ENCODE data around the gene LYZL4. TPM values are rescaled to one million over a fixed set of nuclear protein-coding genes. Genes with fewer than 3 reads are reported as not detected.

Gene LYZL4
- total and polyA plus RNA-seq, 2 of the 13 experiments (the other 11 are each of a cell fraction or from before 2014, with no cell fraction given), result not detected

DNA sequence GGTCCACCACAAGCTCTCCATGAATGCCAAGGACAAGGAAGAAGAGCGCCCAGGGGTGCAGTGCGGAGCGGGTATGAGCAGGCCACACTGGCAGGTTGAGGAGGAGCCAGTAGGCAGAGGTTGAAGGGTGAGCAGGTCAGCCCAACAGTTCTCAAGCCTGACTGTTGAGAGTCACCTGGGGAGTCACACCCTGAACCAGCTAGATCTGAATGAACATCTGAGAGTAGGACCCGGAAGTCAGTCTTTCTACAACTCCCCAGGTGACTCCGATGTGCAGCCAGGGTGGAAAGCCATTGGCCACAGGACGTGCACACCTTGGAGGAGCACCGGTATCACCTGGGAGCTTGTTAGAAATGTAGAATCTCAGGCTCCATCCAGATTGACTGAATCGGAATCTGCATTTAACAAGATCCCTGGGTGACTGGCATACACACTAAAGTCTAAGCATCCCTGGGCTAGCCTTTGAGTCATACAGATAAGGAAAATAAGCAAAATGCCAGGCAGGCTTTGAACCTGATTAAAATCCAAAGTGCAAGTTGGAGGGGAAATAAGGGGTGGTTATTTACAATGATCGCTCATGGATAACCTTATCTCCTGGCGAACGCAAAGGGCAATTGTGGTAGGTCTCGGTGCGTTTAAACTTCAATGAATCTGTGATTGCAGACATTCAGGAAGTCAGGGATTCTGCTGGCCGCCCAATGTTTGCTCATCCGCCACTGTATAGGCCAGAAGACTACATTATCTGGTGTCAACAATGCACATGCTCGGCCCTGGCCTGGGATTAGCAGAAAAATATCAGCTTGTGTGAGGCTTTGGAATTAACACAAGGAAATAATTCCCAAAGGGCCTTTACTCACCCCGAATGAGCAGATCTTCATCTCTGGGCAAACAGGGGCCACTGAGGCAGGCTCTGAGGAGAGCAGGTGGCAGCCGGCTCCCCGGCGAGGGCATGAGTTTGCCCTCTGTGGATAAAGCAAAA, 11.7 kb upstream of the LYZL4 start (continued):
- TF ChIP-seq HDAC2 (CRISPR knock-in tag; IDR thresholded peaks at IDR 0.05) (peak; percentile 95), MYC (CRISPR knock-in tag; IDR thresholded peaks at IDR 0.05; ENCODE audit: borderline replicate concordance) (peak; percentile 64; the same call in 1 of the 2 replicates), RFX1 (IDR thresholded peaks at IDR 0.05) (no peak), ZNF614 (CRISPR knock-in tag; IDR thresholded peaks at IDR 0.05; ENCODE audit: borderline replicate concordance) (peak; percentile 92), SMARCC2 (IDR thresholded peaks at IDR 0.05) (no peak), PHF5A (CRISPR knock-in tag; IDR thresholded peaks at IDR 0.05; ENCODE audit: low read depth, unreplicated experiment) (peak; percentile 87), ZKSCAN1 (IDR thresholded peaks at IDR 0.05; ENCODE audit: low read length) (0 out of 2 replicates have a peak, but pooled peaks have one; percentile 31), TARDBP (CRISPR knock-in tag; IDR thresholded peaks at IDR 0.05) (peak; percentile 96), ZNF557 (CRISPR knock-in tag; IDR thresholded peaks at IDR 0.05) (no peak), POLR2G (IDR thresholded peaks at IDR 0.05; ENCODE audit: low read depth, low read length) (peak; percentile 47; the same call in 1 of the 2 replicates), TCF12 (IDR thresholded peaks at IDR 0.05) (no peak), TCF12 (CRISPR knock-in tag; IDR thresholded peaks at IDR 0.05) (peak; percentile 84; the same call in 1 of the 2 replicates), NR2C2 (CRISPR knock-in tag; IDR thresholded peaks at IDR 0.05; ENCODE audit: borderline replicate concordance) (peak; percentile 60; the same call in 1 of the 2 replicates), SMAD9 (CRISPR knock-in tag; IDR thresholded peaks at IDR 0.05) (no peak), NONO (IDR thresholded peaks at IDR 0.05) (no peak), NONO (CRISPR knock-in tag; conservative IDR thresholded peaks at IDR 0.05) (peak; percentile 68; the same call in 1 of the 2 replicates), ZFX (CRISPR knock-in tag; IDR thresholded peaks at IDR 0.05; ENCODE audit: low read depth) (peak; percentile 85), SRSF9 (IDR thresholded peaks at IDR 0.05; ENCODE audit: borderline replicate concordance, insufficient read depth, low read depth, low read length, poor library complexity, severe bottlenecking) (no peak), SP5 (CRISPR knock-in tag; IDR thresholded peaks at IDR 0.05; ENCODE audit: borderline replicate concordance, low read depth) (peak; percentile 74), NR2F2 (IDR thresholded peaks at IDR 0.05; ENCODE audit: borderline replicate concordance, low read depth) (peak; percentile 97), SALL1 (CRISPR knock-in tag; IDR thresholded peaks at IDR 0.05) (peak; percentile 94), RXRA (CRISPR knock-in tag; IDR thresholded peaks at IDR 0.05) (no peak; the same call in 1 of the 2 replicates)
- TF ChIP-seq, protein P1, sequence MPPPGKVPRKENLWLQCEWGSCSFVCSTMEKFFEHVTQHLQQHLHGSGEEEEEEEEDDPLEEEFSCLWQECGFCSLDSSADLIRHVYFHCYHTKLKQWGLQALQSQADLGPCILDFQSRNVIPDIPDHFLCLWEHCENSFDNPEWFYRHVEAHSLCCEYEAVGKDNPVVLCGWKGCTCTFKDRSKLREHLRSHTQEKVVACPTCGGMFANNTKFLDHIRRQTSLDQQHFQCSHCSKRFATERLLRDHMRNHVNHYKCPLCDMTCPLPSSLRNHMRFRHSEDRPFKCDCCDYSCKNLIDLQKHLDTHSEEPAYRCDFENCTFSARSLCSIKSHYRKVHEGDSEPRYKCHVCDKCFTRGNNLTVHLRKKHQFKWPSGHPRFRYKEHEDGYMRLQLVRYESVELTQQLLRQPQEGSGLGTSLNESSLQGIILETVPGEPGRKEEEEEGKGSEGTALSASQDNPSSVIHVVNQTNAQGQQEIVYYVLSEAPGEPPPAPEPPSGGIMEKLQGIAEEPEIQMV (CRISPR knock-in tag; IDR thresholded peaks at IDR 0.05; ENCODE audit: low read depth), result peak; percentile 56; the same call in 1 of the 2 replicates
- TF ChIP-seq, protein P2, sequence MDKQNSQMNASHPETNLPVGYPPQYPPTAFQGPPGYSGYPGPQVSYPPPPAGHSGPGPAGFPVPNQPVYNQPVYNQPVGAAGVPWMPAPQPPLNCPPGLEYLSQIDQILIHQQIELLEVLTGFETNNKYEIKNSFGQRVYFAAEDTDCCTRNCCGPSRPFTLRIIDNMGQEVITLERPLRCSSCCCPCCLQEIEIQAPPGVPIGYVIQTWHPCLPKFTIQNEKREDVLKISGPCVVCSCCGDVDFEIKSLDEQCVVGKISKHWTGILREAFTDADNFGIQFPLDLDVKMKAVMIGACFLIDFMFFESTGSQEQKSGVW (CRISPR knock-in tag; IDR thresholded peaks at IDR 0.05; ENCODE audit: borderline replicate concordance), result no peak
- TF ChIP-seq, protein P3, sequence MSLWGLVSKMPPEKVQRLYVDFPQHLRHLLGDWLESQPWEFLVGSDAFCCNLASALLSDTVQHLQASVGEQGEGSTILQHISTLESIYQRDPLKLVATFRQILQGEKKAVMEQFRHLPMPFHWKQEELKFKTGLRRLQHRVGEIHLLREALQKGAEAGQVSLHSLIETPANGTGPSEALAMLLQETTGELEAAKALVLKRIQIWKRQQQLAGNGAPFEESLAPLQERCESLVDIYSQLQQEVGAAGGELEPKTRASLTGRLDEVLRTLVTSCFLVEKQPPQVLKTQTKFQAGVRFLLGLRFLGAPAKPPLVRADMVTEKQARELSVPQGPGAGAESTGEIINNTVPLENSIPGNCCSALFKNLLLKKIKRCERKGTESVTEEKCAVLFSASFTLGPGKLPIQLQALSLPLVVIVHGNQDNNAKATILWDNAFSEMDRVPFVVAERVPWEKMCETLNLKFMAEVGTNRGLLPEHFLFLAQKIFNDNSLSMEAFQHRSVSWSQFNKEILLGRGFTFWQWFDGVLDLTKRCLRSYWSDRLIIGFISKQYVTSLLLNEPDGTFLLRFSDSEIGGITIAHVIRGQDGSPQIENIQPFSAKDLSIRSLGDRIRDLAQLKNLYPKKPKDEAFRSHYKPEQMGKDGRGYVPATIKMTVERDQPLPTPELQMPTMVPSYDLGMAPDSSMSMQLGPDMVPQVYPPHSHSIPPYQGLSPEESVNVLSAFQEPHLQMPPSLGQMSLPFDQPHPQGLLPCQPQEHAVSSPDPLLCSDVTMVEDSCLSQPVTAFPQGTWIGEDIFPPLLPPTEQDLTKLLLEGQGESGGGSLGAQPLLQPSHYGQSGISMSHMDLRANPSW (CRISPR knock-in tag; IDR thresholded peaks at IDR 0.05; ENCODE audit: borderline replicate concordance), result peak; percentile 85

Data from HepG2 (cell line).